ENCODE results near the gene SLC9A9. TPM values are rescaled to one million over a fixed set of nuclear protein-coding genes. Genes with fewer than 3 reads are reported as not detected.
A peak's percentile ranks its signal among the peaks of the same experiment; 100 is the strongest.

The SLC9A9 gene
- total and polyA plus RNA-seq, 2 of the 8 experiments (the other 6 are each of a cell fraction or from before 2014, with no cell fraction given) = 0.48 to 1.1 TPM

DNA sequence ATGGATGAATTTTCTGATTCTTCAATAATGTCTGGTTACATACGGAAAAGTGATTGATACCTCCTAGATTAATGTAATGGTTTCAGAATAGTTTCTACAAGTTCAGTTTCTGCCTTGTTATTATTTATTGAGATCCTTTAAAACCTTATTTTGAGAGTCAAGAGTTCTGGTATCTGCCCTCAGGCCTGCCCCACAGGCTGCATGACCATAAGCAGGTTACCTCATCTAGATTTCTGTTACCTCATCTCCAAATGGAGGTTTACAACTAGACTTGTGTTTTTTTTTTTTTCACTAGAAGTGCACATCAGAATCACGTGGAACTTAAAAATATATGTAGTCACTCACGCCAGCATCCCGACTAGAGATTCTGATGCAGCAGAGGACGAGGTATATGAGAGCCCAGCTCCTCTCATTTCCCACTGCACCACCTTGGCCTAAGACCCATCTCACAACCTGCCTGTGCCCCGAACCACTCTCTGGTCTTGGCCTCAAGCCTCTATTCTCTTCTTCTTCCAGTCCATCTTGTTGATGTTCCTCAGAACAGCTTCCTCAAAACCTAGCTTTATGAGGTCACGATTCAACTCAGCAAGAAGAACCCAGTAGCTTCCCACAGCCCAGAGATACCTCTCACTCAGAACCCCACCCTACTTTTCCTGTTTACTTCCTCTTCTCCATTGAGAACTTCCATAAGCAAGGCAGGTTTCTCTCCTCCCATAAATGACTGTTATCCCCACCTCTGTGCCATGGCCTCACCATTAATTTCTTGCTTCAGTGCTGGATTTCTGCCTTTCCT lies 375.3 kb downstream of the SLC9A9 start:
- 95% methylated on average over 7 of the region's 7 CpGs; no CpG with 5 or more reads in 1 of the 2 experiments for WGBS, 2 experiments (ENCODE audit: extremely low coverage in 1 of 2, insufficient coverage in 1 of 2, insufficient read length in 1 of 2, insufficient replicate concordance in 2 of 2, low coverage in 1 of 2, low lambda C conversion rate in 2 of 2, missing lambda C conversion rate in 1 of 2)

More for the DNA sequence above, 375.3 kb downstream of the SLC9A9 start:
- Histone ChIP-seq H2BK120ac (replicated peaks; ENCODE audit: low read depth, low read length) (no peak overlapping the region), H3K23ac (ENCODE audit: insufficient read length) (no peak overlapping the region), H2BK20ac (ENCODE audit: low read length) (no peak overlapping the region), H3K18ac (ENCODE audit: extremely low read depth, low read length) (no peak overlapping the region), H3K27me3 (replicated peaks in 1 of 4; ENCODE audit: control insufficient read depth in 3 of 4, extremely low read depth in 1 of 4, insufficient read depth in 3 of 4, low read length in 3 of 4) (no peaks in the 10 kb centered on the region), H4K5ac (ENCODE audit: insufficient read length, low read depth, low read length) (no peak overlapping the region), H3K23me2 (ENCODE audit: low read depth, low read length) (no peaks in the 10 kb centered on the region), H4K91ac (replicated peaks; ENCODE audit: insufficient read length, low read length) (no peak overlapping the region), H3K4ac (replicated peaks; ENCODE audit: insufficient read length, low read depth, low read length) (no peak overlapping the region), H3K9ac (replicated peaks in 1 of 4; ENCODE audit: extremely low read depth in 1 of 4, low read depth in 3 of 4, low read length in 3 of 4) (no peak overlapping the region), H2BK5ac (ENCODE audit: low read depth, low read length) (no peak overlapping the region), H3K36me3 (ENCODE audit: control insufficient read depth in 2 of 4, insufficient read depth in 4 of 4, low read length in 3 of 4) (no peaks in the 10 kb centered on the region), H3K56ac (replicated peaks; ENCODE audit: insufficient read length, low read depth, low read length) (no peak overlapping the region), H2BK15ac (ENCODE audit: low read length) (no peak overlapping the region), H3K9me3 (ENCODE audit: insufficient read depth in 2 of 2, low read depth in 1 of 2, low read length in 1 of 2) (no peaks in the 10 kb centered on the region), H3K14ac (ENCODE audit: insufficient read length) (no peak overlapping the region), H3K79me2 (ENCODE audit: control insufficient read depth in 1 of 2, insufficient read depth in 2 of 2, low read length in 2 of 2) (no peaks in the 10 kb centered on the region), H3K27ac (ENCODE audit: low read depth, low read length) (no peak overlapping the region), H2BK12ac (ENCODE audit: low read depth, low read length) (no peak overlapping the region), H3K79me1 (ENCODE audit: low read depth, low read length) (no peaks in the 10 kb centered on the region), H4K8ac (ENCODE audit: extremely low read depth, insufficient read depth, low read length) (no peak overlapping the region), H3K4me3 (ENCODE audit: extremely low read depth in 1 of 4, insufficient read depth in 2 of 4, low read depth in 3 of 4, low read length in 4 of 4) (no peak overlapping the region), H3K4me2 (ENCODE audit: insufficient read depth in 1 of 2, low read depth in 2 of 2, low read length in 2 of 2) (no peak overlapping the region), H3K4me1 (replicated peaks in 1 of 4; ENCODE audit: control insufficient read depth in 3 of 4, insufficient read depth in 4 of 4, low read length in 3 of 4) (peaks cover 0 to 6% (median 5%) of the 10 kb centered on the region in 4 experiments; a peak in 4 of 7 replicates), H2AFZ (ENCODE audit: low read length) (no peak overlapping the region), H2AK5ac (ENCODE audit: low read depth, low read length) (0 out of 2 replicates have a peak overlapping the region, but pooled peaks have one; percentile 75), H4K20me1 (replicated peaks in 1 of 2; ENCODE audit: control insufficient read depth in 1 of 2, insufficient read depth in 2 of 2, low read length in 2 of 2) (no peaks in the 10 kb centered on the region)
- CTCF ChIA-PET (ENCODE audit: partially characterized antibody) = no interaction called here
- FAIRE-seq = no peak
- POLR2A ChIA-PET (ENCODE audit: partially characterized antibody) = no interaction called here
- no peak for TF ChIP-seq TEAD4 (IDR thresholded peaks at IDR 0.05; ENCODE audit: low read depth, low read length)
- no peak for TF ChIP-seq JUND (IDR thresholded peaks at IDR 0.05; ENCODE audit: low read length)
- TF ChIP-seq CHD1 (IDR thresholded peaks at IDR 0.05; ENCODE audit: low read depth, low read length) = no peak
- TF ChIP-seq, protein P1, sequence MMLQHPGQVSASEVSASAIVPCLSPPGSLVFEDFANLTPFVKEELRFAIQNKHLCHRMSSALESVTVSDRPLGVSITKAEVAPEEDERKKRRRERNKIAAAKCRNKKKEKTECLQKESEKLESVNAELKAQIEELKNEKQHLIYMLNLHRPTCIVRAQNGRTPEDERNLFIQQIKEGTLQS (IDR thresholded peaks at IDR 0.05; ENCODE audit: insufficient read depth, low read depth, low read length) = no peak
- TF ChIP-seq FOSL1 (IDR thresholded peaks at IDR 0.05; ENCODE audit: insufficient read depth, low read depth, low read length) = no peak
- TF ChIP-seq SIN3A (conservative IDR thresholded peaks at IDR 0.05 in 1 of 2, IDR thresholded peaks at IDR 0.05 in 1 of 2; ENCODE audit: low read depth in 1 of 2, low read length in 2 of 2) = no peak
- no peak for TF ChIP-seq BCL11A (IDR thresholded peaks at IDR 0.05; ENCODE audit: low read depth in 2 of 2, low read length in 2 of 2)
- TF ChIP-seq SIX5 (IDR thresholded peaks at IDR 0.05; ENCODE audit: low read depth, low read length) = no peak
- TF ChIP-seq TAF1 (IDR thresholded peaks at IDR 0.05; ENCODE audit: low read depth, low read length) = no peak
- no peak for DNase-seq (ENCODE audit: low read depth in 1 of 2, low spot score in 2 of 2)
